Endothelial cell of umbilical vein (primary cell): ENCODE measurements around the gene ZDHHC16.
"Not testable (repeated sequence)": the region's sequence is repeated elsewhere in the genome, so short reads cannot be mapped to it uniquely, and the experiment has no call there.

Experiments used
- CTCF ChIP-seq, 2 donors: IDR thresholded peaks; 1 replicate in 1 of 2; 2 replicates in 1 of 2; pipeline ENCODE4 v1.5.1; 2011; ENCODE audit warnings: low read length in 2 of 2, mild to moderate bottlenecking in 2 of 2, moderate library complexity in 2 of 2, control low read depth in 1 of 2, inconsistent platforms in 1 of 2, low read depth in 1 of 2; ENCODE audit not compliant: insufficient read depth in 1 of 2; ENCODE audit errors: extremely low read depth in 1 of 2
- EZH2 ChIP-seq: IDR thresholded peaks from 2 replicates; pipeline ENCODE4 v1.6.1; 2012; ENCODE audit warnings: borderline replicate concordance, low read depth, mild to moderate bottlenecking, moderate library complexity, low read length, inconsistent platforms; ENCODE audit not compliant: severe bottlenecking
- GATA2 ChIP-seq: IDR thresholded peaks from 2 replicates; pipeline ENCODE4 v1.7.0; 2011; ENCODE audit warnings: low read depth, mild to moderate bottlenecking, moderate library complexity, mixed read lengths, low read length; ENCODE audit not compliant: insufficient read length, insufficient read depth
- JUN ChIP-seq: IDR thresholded peaks from 2 replicates; pipeline ENCODE4 v1.6.1; 2011; ENCODE audit warnings: borderline replicate concordance, low read depth; ENCODE audit not compliant: insufficient read length, insufficient read depth
- MAX ChIP-seq: IDR thresholded peaks from 2 replicates; pipeline ENCODE4 v1.6.1; 2011; ENCODE audit not compliant: insufficient read depth, insufficient read length
- MYC ChIP-seq: IDR thresholded peaks from one replicate; pipeline ENCODE4 v1.6.1; 2011; ENCODE audit warnings: mild to moderate bottlenecking, low read depth, low read length
- POLR2A ChIP-seq: IDR thresholded peaks from 2 replicates; pipeline ENCODE4 v1.6.1; 2012; ENCODE audit warnings: low read depth, mild to moderate bottlenecking, control low read depth, low read length
- POLR2AphosphoS5 ChIP-seq: IDR thresholded peaks from 2 replicates; pipeline ENCODE4 v1.6.1; 2012; ENCODE audit warnings: low read depth, mild to moderate bottlenecking, control low read depth, low read length, moderate library complexity; ENCODE audit not compliant: insufficient read depth

- TF ChIP-seq CTCF (IDR thresholded peaks at IDR 0.05; ENCODE audit: extremely low read depth in 1 of 2, insufficient read depth in 1 of 2, low read depth in 1 of 2, low read length in 2 of 2); EZH2; POLR2A; JUN; MYC; MAX; POLR2AphosphoS5; GATA2: not testable (repeated sequence)
Measured at GRCh38 chr10:97468781-97469180, 22.8 kb downstream of the ZDHHC16 start.
